Tibial nerve (tissue), 4 donors: ENCODE data around the gene DIPK2B. TPM values are rescaled to one million over a fixed set of nuclear protein-coding genes. Genes with fewer than 3 reads are reported as not detected.

ENCODE experiments used
- DNase-seq, 2 donors: peaks; one replicate each; pipeline ENCODE4 v3.0.0-alpha.2; 2019; ENCODE audit warnings: low spot score in 2 of 2
- H3K27ac ChIP-seq, 4 donors: fragments of 200-600 bp; sonication (generic) in 3 of 4; one replicate each; pipeline ENCODE4 v1.5.1; 2017 to 2019; ENCODE audit warnings: mild to moderate bottlenecking in 1 of 4
- H3K27me3 ChIP-seq, 2 donors: fragments of 200-600 bp; sonication (generic) in 1 of 2; one replicate each; pipeline versions ENCODE4 v1.5.1 to v1.6.0; 2017 to 2019
- H3K36me3 ChIP-seq, 3 donors: fragments of 200-600 bp; sonication (generic); one replicate each; pipeline ENCODE4 v1.5.1; 2018 to 2019
- H3K4me1 ChIP-seq, 4 donors: fragments of 200-600 bp; sonication (generic) in 3 of 4; one replicate each; pipeline ENCODE4 v1.5.1; 2017 to 2019
- H3K4me3 ChIP-seq, 4 donors: fragments of 200-600 bp; sonication (generic) in 3 of 4; one replicate each; pipeline ENCODE4 v1.5.1; 2017 to 2019; ENCODE audit warnings: mild to moderate bottlenecking in 1 of 4, moderate library complexity in 1 of 4
- H3K9me3 ChIP-seq, 4 donors: fragments of 200-600 bp; sonication (generic) in 3 of 4; one replicate each; pipeline ENCODE4 v1.5.1; 2017 to 2019
- EP300 ChIP-seq, 2 donors: sonication (generic); formaldehyde crosslinking; IDR thresholded peaks; one replicate each; pipeline ENCODE4 v1.6.1; 2017; ENCODE audit warnings: antibody characterized with exemption in 2 of 2, mild to moderate bottlenecking in 1 of 2
- POLR2A ChIP-seq, 2 donors: fragments of 450-650 bp; IDR thresholded peaks; one replicate each; pipeline ENCODE4 v1.6.1; 2017; ENCODE audit warnings: antibody characterized with exemption in 2 of 2, mild to moderate bottlenecking in 2 of 2, moderate library complexity in 2 of 2
- WGBS, 2 donors: methylation state at CpG; one replicate each; pipeline ENCODE4 v1.1.5; 2018; 5-methylcytosine and 5-hydroxymethylcytosine counted together
- total RNA-seq, 4 donors: library from RNA; depleted of rRNA; stranded (reverse); fragments of >200 nt; gene quantifications; one replicate each; pipeline ENCODE4 v1.1.0, GENCODE V29; 2016
- TF ChIP-seq, protein P1 (sequence below), 5 experiments: fragments of 200-600 bp in 3 of 5; fragments of 450-650 bp in 2 of 5; sonication (generic) in 3 of 5; IDR thresholded peaks; one replicate each; pipeline ENCODE4 v1.5.1; 2016 to 2019; ENCODE audit warnings: antibody characterized with exemption in 5 of 5, mild to moderate bottlenecking in 3 of 5, moderate library complexity in 2 of 5

Gene DIPK2B
- total RNA-seq, 4 donors from 2014 or later = 12.3 to 40.2 (median 29.9) TPM

DNA sequence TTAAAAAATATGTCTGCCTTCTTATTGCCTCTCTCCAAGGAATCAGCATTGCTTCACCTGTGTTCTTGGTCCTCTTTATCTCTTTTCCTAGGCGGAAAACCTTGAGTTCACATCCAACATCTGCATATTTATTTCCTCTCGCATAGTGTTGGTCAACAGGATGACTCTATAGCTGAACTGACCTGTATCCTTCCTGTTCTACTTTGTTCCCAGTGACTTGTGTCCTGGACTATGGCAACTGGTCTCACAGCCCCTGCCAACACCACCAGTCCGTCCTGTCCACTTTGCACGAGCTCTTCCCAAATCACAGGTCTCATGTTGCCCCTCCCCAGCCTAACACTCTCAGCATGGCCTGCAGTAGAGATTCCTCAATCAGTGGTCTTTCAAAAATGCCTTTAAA, 2.0 kb downstream of the DIPK2B start:
- Histone ChIP-seq H3K27ac (peak overlapping the region in 1 of 4 donors; percentile 20), H3K4me3 (peak overlapping the region in 1 of 4 donors; percentile 22)
- 70 to 82% methylated on average over 4 of the region's 4 CpGs for WGBS, 2 donors

DNA sequence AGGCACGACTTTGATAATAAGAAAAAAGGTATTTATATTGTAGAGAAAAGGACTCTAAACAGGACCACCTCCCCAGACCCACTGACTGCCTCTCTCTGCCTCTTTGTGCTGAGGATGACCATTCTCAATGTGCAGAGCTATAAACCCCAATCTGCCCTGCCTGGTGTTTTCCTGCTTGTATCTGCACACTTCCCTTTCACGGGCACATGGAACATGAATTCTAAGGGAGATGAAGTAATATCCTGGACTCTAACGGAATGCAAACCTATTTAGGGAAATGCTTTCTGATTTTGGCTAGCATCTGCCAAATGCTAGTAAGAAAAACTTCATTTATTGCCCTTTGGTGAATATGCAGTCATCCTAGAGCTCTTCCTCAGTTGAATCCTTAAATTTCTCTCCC, 2.4 kb downstream of the DIPK2B start:
- Histone ChIP-seq H3K9me3 (no peaks in the 10 kb centered on the region), H3K27ac (no peak overlapping the region), H3K4me1 (no peaks in the 10 kb centered on the region), H3K36me3 (no peaks in the 10 kb centered on the region), H3K27me3 (peaks cover 0 to 21% of the 10 kb centered on the region in 2 donors), H3K4me3 (no peak overlapping the region)
- 36 to 52% methylated on average over 3 of the region's 3 CpGs for WGBS, 2 donors
- TF ChIP-seq EP300 (IDR thresholded peaks at IDR 0.05) = peak in 1 of 2 donors; percentile 7
- TF ChIP-seq POLR2A (IDR thresholded peaks at IDR 0.05) = no peak
- DNase-seq = no peak

More for the DNA sequence above, 2.0 kb downstream of the DIPK2B start:
- Histone ChIP-seq H3K4me1 (no peaks in the 10 kb centered on the region), H3K36me3 (no peaks in the 10 kb centered on the region), H3K27me3 (peaks cover 0 to 21% of the 10 kb centered on the region in 2 donors), H3K9me3 (no peaks in the 10 kb centered on the region)
- TF ChIP-seq, protein P1, sequence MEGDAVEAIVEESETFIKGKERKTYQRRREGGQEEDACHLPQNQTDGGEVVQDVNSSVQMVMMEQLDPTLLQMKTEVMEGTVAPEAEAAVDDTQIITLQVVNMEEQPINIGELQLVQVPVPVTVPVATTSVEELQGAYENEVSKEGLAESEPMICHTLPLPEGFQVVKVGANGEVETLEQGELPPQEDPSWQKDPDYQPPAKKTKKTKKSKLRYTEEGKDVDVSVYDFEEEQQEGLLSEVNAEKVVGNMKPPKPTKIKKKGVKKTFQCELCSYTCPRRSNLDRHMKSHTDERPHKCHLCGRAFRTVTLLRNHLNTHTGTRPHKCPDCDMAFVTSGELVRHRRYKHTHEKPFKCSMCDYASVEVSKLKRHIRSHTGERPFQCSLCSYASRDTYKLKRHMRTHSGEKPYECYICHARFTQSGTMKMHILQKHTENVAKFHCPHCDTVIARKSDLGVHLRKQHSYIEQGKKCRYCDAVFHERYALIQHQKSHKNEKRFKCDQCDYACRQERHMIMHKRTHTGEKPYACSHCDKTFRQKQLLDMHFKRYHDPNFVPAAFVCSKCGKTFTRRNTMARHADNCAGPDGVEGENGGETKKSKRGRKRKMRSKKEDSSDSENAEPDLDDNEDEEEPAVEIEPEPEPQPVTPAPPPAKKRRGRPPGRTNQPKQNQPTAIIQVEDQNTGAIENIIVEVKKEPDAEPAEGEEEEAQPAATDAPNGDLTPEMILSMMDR (IDR thresholded peaks at IDR 0.05) = no peak
- no peak for TF ChIP-seq POLR2A (IDR thresholded peaks at IDR 0.05)
- TF ChIP-seq EP300 (IDR thresholded peaks at IDR 0.05) = no peak
- DNase-seq = no peak

DNA sequence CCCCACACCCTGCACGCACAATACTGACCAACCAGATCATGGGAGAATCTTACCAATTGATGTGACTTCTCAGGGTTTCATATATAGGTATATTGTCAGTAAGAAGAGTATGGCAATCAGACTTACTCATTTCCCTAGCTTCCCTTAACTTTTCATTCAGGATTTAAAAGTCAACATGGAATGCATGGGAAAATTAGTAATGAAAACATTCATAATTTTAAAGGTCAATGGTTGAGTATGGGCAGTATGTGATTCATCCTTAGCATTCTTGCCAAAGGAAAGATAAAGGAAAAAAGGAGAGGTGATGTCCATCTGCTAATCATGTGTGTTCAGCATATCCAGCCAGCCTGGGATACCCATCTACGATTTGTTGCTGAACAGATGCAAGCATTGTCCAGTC, 4.0 kb downstream of the DIPK2B start:
- Histone ChIP-seq H3K4me1 (no peaks in the 10 kb centered on the region), H3K27me3 (peaks cover 0 to 21% of the 10 kb centered on the region in 2 donors), H3K4me3 (no peak overlapping the region), H3K36me3 (no peaks in the 10 kb centered on the region), H3K27ac (no peak overlapping the region), H3K9me3 (no peaks in the 10 kb centered on the region)
- WGBS, 2 donors = 76 to 84% methylated on average over 2 of the region's 2 CpGs
- DNase-seq = no peak
- TF ChIP-seq, protein P1 (IDR thresholded peaks at IDR 0.05) = no peak
- no peak for TF ChIP-seq EP300 (IDR thresholded peaks at IDR 0.05)
- TF ChIP-seq POLR2A (IDR thresholded peaks at IDR 0.05) = no peak

DNA sequence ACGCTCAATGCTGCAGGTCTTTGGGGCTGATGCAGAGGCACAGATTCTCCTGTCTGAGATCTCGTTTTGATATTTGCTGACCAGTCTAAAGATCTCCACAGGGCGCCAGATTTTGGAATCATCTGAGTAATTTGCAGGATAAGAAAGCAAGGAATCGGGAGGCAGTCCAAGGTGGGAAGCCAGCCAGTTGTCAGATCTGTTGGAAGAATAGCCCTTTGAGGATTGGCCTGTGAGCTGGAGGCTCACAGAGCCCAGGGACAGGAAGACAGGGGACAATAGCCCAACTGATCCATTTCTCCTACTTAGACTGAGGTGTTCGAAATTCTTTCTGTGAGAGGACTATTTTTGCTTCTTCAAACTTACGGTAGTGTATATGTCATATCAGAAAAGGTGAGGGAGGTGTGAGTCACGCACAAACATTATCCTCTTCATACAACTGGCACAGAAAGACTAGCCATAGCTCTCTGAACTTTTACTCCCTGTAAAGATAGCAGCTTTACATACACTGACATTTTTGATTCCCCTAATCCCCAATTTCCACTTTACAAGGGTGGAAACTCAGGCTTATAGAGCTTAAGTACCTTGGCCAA, 8.8 kb downstream of the DIPK2B start:
- no peak for TF ChIP-seq POLR2A (IDR thresholded peaks at IDR 0.05)
- TF ChIP-seq, protein P1 (IDR thresholded peaks at IDR 0.05) = no peak
- no peak for TF ChIP-seq EP300 (IDR thresholded peaks at IDR 0.05)
- DNase-seq = no peak
- H3K36me3 ChIP-seq = no peaks in the 10 kb centered on the region
- peaks cover 0 to 5% (median 0%) of the 10 kb centered on the region in 4 donors for H3K4me1 ChIP-seq
- H3K9me3 ChIP-seq = no peaks in the 10 kb centered on the region
- H3K4me3 ChIP-seq = no peak overlapping the region
- H3K27me3 ChIP-seq = peaks cover 0 to 10% of the 10 kb centered on the region in 2 donors
- WGBS, 2 donors = 58 to 68% methylated on average over 7 of the region's 7 CpGs
- no peak overlapping the region for H3K27ac ChIP-seq

DNA sequence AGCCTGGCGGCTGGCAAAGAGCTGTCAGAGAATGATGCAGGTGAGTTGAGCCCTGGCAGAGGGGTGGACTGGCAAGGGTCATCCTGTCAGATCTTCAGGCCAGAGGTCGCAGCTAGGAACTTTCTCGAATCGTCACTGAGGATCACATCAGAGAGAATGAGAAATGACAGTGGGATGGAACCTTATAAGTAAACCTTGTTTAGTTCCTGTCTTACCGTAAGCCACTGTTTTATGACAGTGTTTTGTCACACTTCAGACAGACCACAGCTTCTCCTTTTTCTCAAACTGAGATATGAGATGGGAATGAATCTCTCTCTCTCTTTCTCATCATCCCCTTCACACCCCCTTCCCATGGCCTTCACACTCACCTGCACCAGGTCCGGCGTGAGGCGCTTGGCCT, 9.3 kb downstream of the DIPK2B start:
- H3K27ac ChIP-seq = no peak overlapping the region

More for the DNA sequence above, 9.3 kb downstream of the DIPK2B start:
- Histone ChIP-seq H3K27me3 (peaks cover 0 to 10% of the 10 kb centered on the region in 2 donors), H3K9me3 (no peaks in the 10 kb centered on the region), H3K4me3 (no peak overlapping the region), H3K4me1 (peaks cover 0 to 5% (median 0%) of the 10 kb centered on the region in 4 donors), H3K36me3 (no peaks in the 10 kb centered on the region)
- DNase-seq = no peak
- WGBS, 2 donors = 75 to 78% methylated on average over 8 of the region's 8 CpGs
- no peak for TF ChIP-seq POLR2A (IDR thresholded peaks at IDR 0.05)
- no peak for TF ChIP-seq EP300 (IDR thresholded peaks at IDR 0.05)
- TF ChIP-seq, protein P1 (IDR thresholded peaks at IDR 0.05) = no peak
